GM20431 (cell line): Measurements from ENCODE around the gene EAF1.
"Not testable (repeated sequence)": the region's sequence is repeated elsewhere in the genome, so short reads cannot be mapped to it uniquely, and the experiment has no call there.

Source experiments
- in situ Hi-C: fragments of 300-500 bp; cut with MseI, MboI; formaldehyde crosslinking; loops from one replicate; pipeline ENCODE4 v1.15.0; 2020; ENCODE audit warnings: low sequenced_read_pairs; ENCODE audit not compliant: unreplicated experiment

The EAF1 gene

DNA sequence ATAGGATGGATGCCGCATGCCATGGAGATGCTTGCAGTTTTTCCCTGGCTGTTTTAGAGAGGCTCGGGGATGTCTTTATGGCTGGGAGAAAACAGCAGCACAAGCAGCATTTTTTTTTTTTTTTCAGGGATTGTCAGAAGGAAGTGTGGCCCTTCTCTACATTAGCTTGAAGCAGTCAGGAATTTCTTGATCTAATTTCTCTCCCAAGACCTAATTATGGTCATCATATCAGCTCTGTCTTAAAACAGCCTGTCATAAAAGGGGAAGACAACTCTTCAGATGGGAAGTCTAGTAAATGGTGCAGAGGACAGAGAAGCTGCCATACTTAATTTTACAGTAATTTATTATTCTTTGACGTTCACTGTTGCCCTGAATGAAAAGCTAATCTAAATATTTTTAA lies 44.5 kb downstream of the EAF1 start:
- in situ Hi-C loops, result no loop called here

DNA sequence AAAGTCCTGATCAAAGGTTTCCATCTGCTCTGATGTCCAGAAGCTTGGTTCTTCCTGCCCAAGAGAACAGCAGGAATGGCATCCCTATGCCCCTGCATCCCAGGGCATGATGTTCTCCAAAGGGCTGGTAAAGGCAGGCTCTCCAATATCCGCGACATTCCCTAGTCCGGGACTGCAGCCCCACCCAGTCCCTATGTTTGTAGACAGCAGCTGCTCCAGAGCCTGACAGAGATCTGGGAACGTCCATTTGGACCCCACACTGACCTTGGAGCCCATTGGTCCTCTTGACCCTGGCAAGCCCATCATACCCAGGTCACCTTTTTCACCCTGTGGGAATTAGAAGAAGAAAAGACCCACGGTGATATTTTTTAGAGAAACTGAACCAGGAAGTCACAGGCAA lies 47.8 kb downstream of the EAF1 start:
- in situ Hi-C loops, result no loop called here

DNA sequence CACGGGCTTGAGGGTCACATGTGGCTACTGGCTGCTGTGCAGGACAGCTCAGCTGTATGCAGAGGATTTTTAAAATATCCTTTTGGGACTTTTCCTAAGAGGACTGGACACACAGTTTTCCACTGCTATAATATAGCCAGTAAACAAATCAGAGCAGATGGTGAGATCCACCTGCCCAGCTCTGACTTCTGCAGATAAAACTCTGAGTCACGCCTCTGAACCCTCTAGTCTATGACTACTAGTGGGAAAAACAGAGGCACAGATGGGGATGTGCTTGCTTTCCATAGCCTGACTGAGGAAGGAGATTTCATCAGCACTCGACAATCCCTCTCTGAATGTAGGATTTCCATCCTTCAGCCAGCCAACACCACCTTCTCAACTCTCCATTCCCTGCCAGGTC lies 49.0 kb downstream of the EAF1 start:
- in situ Hi-C loops, result no loop called here

DNA sequence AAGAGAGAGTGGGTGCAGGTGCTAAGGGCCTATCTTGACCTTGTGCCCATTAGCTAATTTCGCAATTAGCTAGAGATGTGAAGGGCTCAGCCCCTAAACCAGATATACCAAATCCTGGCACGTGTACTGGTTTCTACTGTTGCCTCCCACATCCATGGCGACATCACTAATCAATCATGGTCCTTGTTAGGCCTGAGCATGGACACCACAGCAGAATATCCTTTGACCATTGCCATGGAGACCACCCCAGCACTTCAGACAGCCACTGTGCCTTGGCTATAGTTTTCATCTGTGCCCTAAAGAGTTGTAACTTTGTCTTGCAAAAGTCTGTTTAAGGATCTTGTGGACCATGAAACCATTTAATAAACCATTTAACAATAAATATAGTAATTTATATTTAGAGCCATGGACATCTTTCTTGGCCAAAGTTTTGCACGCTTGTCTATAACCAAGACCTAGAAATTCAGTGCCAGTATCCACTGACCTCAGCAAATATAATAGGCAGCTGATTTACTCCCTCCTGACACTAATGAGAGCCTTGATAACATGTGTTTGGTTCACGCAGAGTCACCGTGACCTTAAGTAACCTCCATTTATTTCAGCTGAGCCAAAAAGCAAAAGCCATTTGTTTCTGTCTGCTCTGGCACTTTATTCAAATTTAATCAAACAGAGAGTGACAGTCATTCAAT lies 50.7 kb downstream of the EAF1 start:
- in situ Hi-C loops, result no loop called here

DNA sequence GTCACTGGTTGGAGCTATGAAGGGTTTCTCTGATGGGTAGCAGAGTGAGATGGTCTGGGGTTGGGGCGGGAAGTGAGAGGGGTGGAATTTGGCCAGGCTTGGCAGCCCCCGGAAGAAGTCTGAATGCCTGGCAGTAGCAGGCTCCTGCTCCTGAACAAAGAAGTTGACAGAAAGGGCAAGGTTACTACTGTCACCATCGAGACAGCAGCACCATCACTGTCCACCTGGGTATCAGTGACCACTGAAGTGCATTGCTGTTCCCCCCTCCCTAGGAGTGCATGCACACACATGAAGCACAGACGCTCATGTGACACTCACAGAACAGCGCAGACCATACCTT lies 51.2 kb downstream of the EAF1 start:
- in situ Hi-C loops, result no loop called here

DNA sequence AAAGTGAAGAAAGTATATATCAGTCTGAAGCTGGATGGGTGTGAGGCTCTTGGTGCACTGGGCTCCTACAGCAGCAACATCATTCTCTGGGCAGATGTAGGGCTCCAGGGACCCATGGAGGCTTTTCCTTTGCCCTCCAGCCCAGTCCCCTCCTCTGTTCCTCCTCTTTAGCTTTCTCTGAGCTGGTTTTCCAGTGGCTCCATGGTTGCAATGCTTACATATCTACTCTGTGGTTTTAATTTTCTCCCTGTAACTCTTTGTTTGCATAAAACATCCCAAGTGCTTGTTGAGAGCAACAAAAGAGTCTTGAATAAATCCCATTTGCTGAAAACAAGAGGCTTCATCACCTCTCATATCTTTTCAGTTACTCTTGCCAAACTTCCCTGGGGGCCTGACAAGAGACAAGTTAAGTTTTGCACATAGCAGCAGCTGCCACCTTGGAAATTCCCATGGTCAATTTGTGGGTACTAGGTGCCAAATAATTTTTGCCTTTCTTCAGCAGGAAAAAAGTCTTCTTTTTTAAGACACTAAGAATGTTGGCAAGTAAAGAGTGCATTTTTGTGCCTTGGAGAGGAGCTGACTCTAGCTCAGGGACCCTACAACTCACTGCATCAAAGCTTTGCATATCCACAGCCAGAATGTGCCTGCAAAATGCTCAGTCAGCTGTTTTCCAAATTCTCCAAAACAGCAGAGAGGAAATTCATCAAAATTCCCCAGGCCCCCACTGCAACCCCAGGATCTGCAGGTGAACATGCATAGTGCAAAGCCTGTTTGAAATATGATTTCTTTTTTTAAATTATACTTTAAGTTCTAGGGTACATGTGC lies 52.2 kb downstream of the EAF1 start:
- in situ Hi-C loops, result no loop called here

DNA sequence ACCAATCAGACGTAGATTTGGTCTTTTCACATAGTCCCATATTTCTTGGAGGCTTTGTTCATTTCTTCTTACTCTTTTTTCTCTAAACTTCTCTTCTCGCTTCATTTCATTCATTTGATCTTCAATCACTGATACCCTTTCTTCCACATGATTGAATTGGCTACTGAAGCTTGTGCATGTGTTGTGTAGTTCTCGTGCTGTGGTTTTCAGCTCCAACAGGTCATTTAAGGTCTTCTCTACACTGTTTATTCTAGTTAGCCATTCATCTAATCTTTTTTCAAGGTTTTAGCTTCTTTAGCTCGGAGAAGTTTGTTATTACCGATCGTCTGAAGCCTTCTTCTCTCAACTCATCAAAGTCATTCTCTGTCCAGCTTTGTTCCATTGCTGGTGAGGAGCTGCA lies 57.2 kb downstream of the EAF1 start:
- in situ Hi-C loops, result not testable (repeated sequence)

DNA sequence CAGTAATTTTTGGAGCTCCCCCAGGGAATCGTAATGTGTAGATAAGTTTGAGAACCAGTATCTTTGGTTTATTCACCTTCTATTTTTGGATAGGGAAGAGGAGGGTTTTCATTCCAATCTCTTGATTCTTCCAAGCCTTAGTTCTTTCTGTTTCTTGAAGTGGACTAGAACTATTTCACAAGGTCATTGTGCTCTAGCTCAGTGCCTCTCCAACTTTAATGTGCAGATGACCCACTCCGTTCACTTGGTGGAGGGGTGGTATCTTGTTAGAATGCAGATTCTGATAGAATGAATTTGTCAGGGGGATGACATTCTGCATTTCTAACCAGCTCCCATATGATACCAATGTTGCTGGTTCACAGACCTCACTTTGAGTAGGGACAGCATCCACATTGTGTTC lies 58.6 kb downstream of the EAF1 start:
- in situ Hi-C loops, result no loop called here

DNA sequence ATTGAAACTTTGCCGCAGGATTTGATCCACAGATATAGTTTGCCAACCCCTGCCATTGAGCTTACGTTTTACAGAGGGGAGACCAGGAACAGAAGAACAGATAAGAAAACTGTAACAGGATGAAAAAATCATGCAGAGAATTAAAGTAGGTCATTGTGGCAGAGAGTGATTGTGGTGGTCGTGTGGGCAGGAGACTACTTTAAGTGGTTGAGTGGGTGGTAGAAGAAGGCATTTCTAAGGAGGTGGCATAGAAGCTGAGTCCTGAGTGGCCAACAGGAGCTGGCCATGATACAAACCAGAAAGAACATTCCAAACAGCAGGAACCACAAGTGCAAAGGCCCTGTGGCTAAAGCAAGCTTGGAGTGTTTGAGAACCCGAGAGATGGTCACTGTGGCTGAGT lies 59.6 kb downstream of the EAF1 start:
- in situ Hi-C loops, result no loop called here

DNA sequence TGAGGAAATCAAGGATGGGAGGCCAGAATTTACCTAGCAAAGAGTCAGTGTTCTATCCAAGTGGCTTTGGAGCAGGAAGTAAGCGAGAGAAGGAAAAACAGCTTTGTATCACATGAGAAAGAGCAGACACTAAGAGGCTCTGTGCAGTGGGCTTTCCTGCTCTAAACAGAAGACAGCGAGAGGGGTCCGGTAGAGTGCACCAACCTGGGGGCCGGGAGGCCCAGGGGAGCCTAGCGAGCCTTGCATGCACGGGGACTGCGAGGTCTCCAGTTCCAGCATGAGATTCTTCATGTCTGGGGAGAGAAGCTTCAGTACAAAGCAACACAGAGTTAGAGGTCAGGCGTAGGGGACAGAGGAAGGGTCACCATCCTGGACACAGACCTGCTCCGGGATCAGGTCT lies 60.6 kb downstream of the EAF1 start:
- in situ Hi-C loops, result no loop called here

DNA sequence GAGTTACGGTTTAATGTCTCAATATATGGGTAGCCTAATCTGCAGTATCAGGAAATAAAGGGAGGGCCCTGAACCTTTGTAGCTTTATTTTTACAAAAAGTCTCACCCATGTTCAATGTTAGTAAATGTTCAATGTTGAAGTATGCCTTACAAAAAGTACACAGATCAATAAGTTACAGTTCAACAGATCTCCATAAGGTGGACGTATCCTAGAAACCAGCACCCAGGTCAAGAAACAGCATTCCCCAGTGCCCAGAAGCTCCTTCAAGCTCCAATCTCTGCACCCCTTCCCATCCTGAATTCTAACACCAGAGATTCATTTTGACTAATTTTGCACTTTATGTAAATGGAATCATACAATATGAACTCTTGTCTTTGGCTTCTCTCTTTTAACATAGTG lies 62.8 kb downstream of the EAF1 start:
- in situ Hi-C loops, result no loop called here

DNA sequence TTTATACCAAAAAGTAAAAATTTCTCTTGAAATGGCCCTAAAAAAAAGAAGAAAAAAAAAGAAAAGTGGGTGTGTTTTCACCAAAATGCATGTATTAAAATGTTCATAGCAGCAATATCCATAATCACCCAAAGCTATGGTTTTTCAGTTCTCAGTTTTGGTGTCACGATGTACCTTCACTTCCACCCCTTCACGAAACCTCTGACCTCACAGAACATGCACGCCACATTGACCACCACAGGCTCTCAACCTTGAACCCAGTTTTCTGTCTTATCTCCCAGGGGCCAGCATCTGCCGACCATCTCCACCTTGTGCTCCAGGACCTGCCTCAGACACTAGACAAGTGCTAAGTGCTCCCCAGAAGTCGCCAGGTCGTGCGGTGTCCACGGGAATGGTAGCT lies 63.7 kb downstream of the EAF1 start:
- in situ Hi-C loops, result no loop called here
